ENCODE results near the gene TTC28. TPM values are rescaled to one million over a fixed set of nuclear protein-coding genes. Genes with fewer than 3 reads are reported as not detected.
A peak's percentile ranks its signal among the peaks of the same experiment; 100 is the strongest.
"Not testable (repeated sequence)": the region's sequence is repeated elsewhere in the genome, so short reads cannot be mapped to it uniquely, and the experiment has no call there.

TTC28 gene
- total RNA-seq, 1 donor from 2014 or later, result 3.2 TPM

DNA sequence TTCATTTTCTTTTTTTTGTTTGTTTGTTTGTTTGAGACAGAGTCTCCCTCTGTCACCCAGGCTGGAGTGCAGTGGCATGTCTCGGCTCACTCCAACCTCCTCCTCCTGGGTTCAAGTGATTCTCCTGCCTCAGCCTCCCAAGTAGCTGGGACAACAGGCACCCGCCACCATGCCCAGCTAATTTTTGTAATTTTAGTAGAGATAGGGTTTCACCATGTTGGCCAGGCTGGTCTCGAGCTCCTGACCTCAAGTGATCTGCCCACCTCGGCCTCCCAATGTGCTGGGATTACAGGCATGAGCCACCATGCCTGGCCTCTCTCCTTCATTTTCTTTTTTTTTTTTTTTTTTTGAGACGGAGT, 118.9 kb downstream of the TTC28 start:
- DNase-seq (ENCODE audit: low read depth), result not testable (repeated sequence)

- DNase-seq (ENCODE audit: low read depth), result no peak
Measured at GRCh38 chr22:28560046-28560742, 119.4 kb downstream of the TTC28 start.

DNA sequence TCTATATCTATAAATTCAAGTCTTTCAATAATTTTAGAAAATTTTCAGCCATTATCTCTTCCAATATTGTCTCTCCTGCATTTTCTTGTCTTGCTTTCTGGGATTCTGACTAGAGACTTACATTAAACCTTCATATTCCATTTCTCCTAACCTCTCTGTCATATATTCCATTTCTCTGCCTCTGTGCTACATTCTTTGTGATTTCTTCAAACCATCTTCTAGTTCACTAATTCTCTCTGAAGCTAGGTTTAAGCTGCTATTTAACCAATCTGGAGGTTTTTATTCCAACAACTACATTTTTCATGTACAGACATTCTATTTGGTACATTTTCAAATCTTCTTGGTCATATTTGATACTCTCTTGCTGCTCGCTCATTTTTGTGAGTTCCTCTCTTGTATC, 122.5 kb downstream of the TTC28 start:
- DNase-seq (ENCODE audit: low read depth), result no peak

GRCh38 chr22:28553108-28553866, 126.4 kb downstream of the TTC28 start:
- not testable (repeated sequence) for DNase-seq (ENCODE audit: low read depth)

- DNase-seq (ENCODE audit: low read depth), result no peak
Measured at GRCh38 chr22:28548406-28548805, 131.2 kb downstream of the TTC28 start.

DNA sequence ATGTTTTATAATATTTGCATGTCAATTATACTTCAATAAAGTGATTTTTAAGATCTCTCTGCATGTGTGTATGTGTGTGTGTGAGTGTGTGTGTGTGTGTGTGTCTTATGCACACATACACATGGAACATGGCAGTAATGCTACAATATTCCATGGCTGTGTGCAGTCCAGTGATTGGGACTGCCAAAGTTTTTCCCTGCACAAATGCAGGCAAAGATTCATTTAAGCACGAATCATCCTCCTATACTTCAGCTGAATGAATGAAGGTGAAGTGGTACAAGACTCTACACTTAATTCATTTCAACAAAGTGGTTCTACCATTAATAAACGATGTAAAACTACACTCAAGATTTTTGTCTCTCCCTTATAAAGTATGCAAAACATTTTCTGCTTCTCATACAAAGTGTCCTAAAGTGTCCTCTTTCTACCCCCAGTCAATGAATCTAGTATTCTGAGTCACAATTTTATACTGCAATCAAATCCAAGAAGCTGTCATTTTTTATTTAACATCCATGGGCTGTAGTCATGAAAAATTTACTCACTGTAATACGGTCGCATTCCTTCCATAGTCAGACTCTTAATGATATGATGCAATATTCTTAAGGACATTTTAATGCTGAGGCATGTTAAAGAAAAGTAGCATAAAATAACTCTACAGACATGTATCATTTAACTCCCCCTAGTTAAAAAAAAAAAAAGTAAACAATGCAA, 132.4 kb downstream of the TTC28 start:
- peak; percentile 5 for DNase-seq (ENCODE audit: low read depth)

- DNase-seq (ENCODE audit: low read depth), result peak; percentile 12
Measured at GRCh38 chr22:28544431-28544868, 135.2 kb downstream of the TTC28 start.

- DNase-seq (ENCODE audit: low read depth), result no peak
Measured at GRCh38 chr22:28542980-28543621, 136.5 kb downstream of the TTC28 start.

DNA sequence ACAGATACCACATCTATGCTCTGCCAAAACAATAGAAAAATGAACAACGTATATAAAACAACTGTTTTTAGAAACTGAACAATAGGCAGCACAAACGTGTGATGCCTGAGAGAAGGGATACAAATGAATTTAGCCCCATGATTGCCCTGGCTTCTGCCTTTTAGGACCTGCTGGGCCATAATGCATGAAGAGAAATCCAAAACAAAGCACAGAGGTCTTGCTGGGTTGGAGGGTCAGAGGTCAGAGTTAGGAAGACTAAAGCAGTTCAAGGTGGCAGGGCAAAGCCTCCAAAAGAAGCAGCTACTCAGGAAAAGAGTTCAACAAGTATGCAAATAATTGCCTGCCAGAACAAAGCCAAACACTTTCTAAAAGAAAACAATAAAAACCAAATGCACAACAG, 138.5 kb downstream of the TTC28 start:
- DNase-seq (ENCODE audit: low read depth), result no peak

- no peak for DNase-seq (ENCODE audit: low read depth)
Measured at GRCh38 chr22:28538922-28539321, 140.7 kb downstream of the TTC28 start.

DNA sequence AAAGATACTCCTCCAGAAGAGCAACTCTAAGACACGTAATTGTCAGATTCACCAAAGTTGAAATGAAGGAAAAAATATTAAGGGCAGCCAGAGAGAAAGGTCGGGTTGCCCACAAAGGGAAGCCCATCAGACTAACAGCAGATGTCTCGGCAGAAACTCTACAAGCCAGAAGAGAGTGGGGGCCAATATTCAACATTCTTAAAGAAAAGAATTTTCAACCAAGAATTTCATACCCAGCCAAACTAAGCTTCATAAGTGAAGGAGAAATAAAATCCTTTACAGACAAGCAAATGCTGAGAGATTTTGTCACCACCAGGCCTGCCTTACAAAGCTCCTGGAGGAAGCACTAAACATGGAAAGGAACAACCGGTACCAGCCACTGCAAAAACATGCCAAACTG, 149.1 kb downstream of the TTC28 start:
- DNase-seq (ENCODE audit: low read depth), result not testable (repeated sequence)

DNA sequence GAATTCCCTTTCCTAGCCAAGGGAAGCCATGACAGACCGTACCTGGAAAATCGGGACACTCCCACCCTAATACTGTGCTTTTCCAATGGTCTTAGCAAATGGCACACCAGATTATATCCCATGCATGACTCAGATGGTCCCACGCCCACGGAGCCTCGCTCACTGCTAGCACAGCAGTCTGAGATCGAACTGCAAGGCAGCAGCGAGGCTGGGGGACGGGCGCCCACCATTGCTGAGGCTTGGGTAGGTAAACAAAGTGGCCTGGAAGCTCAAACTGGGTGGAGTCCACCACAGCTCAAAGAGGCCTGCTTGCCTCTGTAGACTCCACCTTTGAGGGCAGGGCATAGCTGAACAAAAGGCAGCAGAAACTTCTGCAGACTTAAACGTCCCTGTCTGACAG, 150.5 kb downstream of the TTC28 start:
- not testable (repeated sequence) for DNase-seq (ENCODE audit: low read depth)

- no peak for DNase-seq (ENCODE audit: low read depth)
Measured at GRCh38 chr22:28521451-28521850, 158.2 kb downstream of the TTC28 start.

DNA sequence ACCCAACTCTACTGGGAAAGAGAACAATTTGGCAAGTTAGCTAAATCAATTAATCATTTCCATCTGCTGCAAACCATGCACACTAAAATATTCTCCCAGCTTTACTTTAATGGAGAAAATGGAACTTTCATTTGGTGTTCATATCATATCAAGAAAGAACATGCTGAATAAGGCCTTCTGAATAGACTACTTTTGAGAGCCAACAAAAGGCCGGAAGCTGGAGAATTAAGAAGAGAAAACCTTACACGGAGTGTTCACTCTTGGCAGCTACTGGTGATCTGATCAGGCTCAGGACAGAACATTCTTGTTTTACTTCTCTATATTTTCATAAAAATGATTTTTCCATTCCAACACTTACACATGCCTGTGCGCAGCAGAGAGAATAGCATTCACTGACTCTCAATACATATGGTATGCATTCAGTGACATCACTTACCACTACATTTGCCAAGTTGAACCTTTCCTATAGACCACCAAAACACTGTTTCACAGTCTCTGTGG, 165.3 kb downstream of the TTC28 start:
- no peak for DNase-seq (ENCODE audit: low read depth)

GRCh38 chr22:28512387-28512786, 167.3 kb downstream of the TTC28 start:
- DNase-seq (ENCODE audit: low read depth), result not testable (repeated sequence)

GRCh38 chr22:28507896-28508295, 171.7 kb downstream of the TTC28 start:
- DNase-seq (ENCODE audit: low read depth), result no peak

- DNase-seq (ENCODE audit: low read depth), result peak; percentile 8
Measured at GRCh38 chr22:28506150-28506535, 173.5 kb downstream of the TTC28 start.

DNA sequence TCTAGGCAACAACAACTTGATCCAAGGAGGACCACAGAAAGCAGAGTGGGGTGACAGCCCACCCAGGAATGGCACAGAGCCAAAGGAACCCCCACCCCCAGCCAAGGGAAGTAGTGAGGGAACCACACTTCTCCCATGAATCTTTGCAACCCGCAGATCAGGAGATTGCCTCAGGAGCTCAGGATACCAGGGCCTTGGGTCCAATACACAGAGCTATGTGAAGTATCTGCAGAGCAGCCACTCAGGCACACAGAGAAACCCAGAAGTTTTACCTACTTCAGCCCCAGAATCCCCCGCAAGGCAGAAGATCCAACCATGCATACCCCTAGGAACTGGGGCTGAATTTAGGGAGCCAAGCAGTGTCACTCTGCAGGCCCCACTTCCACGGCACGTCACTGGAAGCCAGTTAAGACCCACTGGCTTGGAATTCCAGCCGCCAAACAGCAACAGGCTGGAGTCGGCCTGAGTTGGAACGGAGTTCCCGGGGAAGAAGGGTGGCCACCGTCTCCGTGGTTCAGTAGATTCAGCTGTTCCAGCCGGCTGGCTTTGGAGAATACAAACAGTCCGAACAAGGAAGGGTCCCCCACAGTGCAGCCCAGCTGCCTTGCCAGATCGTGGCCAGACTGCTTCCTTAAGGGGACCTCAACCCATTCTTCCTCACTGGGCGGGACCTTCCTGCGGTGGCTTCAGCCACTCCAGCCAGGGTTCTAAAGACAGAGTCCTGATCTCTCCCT, 174.1 kb downstream of the TTC28 start:
- peak; percentile 60 for DNase-seq (ENCODE audit: low read depth)

DNA sequence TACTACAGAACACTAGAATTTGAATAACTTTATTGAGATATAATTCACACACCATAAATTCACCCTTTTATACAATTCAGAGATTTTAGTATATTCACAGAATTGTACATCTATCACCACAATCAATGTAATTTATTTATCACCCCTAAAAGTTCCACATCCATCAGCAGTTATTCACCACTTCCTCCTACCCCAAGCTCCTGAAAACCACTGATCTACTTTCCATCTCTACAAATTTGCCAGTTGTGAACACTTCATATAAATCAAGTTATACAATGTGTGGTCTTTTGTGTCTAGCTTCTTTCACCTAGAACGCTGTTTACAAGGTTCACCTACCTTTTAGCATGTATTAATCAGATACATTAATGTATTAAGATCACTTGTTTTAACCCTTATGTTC, 179.6 kb downstream of the TTC28 start:
- DNase-seq (ENCODE audit: low read depth), result no peak

GRCh38 chr22:28498044-28498443, 181.6 kb downstream of the TTC28 start:
- DNase-seq (ENCODE audit: low read depth), result no peak

GRCh38 chr22:28497188-28497587, 182.5 kb downstream of the TTC28 start:
- no peak for DNase-seq (ENCODE audit: low read depth)
